ENCODE measurements around the gene LOXL3.
A peak's percentile ranks its signal among the peaks of the same experiment; 100 is the strongest.

Gene LOXL3

DNA sequence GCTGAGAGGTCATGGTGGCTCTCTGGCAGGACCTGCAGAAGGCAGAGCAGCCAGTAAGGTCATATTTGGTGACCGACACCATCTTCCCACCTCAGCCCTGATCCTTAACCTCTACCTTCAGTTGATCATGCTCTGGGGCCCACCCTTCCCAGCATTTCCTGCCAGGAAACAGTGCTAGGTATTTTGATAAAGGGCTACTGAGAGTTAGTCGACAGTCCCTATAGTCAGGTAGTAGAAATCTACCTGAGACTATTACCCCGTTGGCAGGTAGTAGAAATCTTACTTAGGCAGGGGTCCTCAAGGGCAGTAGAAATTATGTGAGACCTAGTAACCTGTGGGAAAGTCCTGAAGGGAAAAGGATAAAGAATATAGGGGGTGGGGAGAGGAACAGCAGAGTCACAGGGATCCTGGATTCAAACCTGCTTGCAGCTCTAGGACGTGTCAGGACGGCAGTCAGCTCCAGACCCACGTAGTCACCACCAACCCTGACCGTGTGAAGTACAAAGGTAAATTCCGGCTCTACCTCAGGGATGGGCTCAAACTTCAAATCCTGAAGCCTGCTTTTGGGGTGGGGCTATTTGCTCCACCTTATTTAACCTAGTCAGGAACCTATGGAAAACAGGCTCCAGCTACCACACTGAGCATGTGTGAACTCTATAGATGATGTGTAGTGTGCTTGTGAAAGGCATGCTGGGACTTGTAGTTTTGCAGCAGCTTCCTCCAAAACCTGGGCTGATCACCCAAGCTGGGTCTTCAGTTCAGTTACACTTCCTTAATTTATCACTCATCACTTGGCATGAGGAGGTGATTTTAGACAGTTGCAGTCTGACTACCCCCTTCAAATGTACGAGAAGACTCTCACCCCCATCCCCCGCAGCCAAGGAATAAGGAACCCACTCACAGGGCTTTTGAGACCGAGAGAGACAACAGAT is 27.8 kb downstream of the LOXL3 start, which contains the start of gene DQX1:
DQX1 (minus strand) TSS at position 515 of the 932 bp plus-strand sequence; CDS start at position 13, 502 bp downstream.
- no peak for DNase-seq

DNA sequence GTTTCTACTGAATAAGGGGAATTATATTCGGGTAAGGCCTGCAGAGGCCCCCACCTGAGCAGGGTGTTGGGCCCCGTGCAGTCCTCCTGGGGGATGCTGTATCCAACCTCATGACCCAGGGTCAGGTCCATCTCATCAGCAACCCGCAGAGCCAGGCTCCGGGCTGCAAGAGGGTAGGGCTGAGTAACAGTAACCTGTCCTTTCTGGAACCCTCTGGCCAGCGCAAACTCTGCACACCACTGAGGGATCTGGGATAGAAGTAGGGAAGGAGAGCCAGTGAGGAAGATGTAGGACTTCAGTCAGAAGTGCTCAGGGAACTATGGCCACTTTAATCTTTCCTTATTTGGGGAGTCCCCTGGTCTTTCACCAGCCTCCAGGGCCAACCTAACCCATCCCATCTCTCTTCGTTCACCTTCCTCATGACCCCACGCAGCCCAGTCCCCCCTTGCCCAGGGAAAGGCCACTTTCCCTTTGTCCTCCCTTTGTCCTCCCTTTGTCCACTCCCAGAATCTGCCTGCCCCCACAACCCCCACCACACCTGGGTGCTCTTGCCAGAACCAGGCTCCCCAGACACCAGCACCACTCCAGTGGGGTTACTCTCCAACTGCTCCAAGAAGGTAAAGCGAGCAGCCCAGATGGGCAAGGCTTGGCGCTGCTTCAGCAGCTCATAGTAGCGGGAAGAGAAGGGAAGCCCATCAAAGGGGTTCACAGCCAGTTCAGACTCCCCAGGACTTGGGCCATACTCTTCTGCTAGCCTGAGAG is 28.6 kb downstream of the LOXL3 start:
- no peak for DNase-seq

DNA sequence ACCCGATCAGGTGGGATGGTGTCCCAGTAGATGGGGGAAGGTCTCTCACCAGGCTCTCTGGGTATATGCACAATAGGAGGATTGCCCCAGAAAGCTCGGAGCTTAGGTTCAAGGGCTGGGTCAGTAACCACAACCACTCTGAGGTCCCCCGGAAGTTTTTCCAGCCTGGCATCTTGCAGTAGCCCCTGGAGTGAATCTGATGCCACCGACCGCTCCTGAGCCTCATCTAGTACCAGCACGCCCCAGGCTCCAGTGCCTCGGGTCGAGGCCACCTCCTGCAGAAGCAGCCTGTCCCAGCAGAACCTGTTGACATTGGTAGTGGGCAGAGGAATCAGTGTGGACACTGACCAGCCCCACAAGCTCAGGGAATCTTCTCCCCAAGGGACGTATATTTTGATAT is 29.7 kb downstream of the LOXL3 start:
- no peak for DNase-seq

DNA sequence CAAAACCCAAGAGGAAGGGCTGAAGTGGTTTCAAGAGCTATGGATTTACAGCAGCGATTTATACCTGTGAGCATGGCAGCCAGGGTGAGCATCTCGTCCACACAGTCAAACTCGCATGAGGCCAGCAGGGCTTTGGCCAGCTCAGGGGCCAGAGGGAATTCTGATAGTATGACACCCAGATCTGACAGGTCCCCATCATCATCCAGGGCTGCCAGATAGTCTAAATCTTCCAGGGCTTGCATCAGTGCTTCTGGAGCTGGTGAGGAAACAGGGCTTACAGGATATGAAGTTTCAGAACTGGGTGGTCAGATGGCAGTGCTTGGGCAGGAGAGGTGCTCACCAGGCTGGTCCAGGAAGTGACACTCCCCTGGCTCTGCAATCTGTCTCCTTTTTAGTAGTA is 31.2 kb downstream of the LOXL3 start:
- DNase-seq = no peak

DNA sequence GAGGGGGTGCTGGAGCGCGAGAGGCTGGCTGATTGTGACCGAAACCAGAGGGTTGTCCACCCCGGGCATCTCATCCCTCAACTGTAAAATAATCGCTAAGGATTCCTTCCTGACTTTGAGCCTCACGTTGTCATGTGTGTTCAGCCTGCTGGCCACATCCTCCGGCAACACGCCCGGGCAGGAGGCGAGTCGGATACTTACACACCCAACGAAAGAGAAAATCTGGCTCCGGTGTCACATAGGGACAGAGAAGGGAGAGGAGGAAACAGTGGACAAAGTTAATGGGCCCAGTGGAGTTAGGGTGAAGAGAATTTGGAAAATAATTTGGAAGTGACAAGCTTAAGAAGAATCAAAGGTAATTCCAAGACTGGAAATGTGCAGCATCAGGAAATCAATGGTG is 37.1 kb downstream of the LOXL3 start:
- DNase-seq = no peak

DNA sequence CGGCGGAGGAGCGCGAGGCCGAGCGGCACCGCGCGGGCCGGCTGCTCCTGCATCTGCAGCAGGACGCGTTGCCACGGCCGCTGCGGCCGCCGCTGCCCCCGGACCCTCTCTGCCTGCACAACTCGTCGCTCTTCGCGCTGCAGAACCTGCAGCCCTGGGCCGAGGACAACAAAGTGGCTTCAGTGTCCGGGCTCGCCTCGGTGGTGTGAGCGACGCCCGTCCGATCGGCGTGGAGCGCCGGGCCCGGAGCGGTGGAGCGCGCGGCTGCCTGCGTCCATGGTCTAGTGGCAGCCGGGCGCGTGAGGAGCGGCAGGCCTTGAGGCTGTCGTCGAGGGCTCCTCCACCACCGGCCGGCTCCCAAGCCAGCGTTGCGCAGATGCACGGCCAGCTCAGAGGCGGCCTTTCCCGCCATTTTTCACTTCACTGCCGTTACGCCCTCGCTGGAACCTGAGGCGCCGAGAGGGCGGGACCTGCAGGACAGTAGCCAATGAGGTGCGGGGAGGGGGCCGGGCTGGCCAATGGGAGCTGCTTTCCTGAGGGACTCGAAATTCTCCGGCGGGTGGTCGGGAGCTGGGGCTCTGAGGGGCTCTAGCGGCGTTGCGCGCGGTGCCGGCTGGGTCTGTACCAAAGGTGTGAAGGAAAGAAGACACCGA is 37.6 kb downstream of the LOXL3 start:
- peak; percentile 58 for DNase-seq

DNA sequence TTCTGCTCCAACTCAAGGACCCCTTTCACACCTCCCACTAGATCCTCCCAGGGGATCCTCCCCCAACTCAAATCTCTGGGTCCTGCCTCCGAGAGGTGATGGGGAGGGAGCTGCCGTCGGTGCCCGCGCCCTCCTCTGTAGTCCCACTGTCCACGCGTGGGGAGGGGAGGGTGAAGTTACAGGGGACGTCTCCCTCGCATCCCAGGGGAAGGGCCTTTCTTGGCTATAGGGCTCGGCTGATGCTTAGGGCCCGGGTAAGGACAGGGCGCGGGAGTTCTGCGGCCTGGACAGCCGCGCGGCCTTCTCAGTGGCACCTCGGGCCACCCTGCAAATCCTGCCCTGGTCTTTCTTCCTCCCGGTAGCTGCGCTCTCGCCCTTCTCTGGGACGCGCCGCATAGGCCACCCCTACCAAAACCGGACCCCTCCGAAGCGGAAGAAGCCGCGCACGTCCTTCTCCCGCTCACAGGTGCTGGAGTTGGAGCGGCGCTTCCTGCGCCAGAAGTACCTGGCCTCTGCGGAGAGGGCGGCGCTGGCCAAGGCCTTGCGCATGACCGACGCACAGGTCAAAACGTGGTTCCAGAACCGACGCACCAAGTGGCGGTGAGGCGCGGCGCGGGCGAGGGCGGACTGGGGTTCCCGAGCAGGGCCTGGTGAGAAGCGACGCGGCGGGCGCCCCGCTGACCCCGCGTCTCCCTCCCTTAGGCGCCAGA is 38.3 kb downstream of the LOXL3 start:
- no peak for DNase-seq

DNA sequence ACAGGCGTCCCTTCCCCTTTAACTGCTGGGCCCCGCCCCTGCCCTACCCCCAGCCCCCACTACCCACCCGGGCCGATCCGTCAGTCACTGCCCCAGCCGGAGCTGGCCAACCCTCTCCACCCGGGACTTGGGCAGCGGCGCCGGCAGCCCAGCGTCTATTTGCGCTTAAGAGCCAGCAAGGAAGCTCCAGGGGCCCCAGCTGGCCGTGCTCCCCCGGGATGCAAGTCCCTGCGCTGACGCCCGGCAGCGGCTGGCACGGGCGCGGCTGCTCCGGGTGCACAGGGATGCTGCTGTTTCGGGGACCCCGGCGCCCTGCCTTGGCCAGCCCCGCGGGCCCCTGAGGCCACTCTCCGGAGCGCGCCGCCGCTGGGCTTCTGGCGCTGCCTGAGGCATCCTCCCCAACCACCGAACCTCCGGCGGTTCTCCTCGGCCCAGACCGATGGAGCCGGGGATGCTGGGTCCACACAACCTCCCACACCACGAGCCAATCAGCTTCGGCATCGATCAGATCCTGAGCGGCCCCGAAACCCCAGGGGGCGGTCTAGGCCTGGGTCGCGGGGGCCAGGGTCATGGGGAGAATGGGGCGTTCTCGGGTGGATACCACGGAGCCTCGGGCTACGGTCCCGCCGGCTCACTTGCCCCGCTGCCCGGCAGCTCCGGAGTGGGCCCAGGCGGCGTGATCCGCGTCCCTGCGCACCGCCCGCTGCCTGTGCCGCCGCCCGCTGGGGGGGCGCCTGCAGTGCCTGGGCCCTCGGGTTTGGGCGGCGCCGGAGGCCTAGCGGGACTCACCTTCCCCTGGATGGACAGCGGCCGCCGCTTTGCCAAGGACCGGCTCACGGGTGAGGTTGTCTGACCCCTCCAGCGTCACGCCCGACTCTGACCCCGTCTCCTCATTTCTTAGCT is 39.1 kb downstream of the LOXL3 start, which contains the start of gene TLX2:
TLX2 (plus strand) TSS at position 83 of the 903 bp plus-strand sequence; CDS start at position 440, 357 bp downstream.
- DNase-seq = no peak

DNA sequence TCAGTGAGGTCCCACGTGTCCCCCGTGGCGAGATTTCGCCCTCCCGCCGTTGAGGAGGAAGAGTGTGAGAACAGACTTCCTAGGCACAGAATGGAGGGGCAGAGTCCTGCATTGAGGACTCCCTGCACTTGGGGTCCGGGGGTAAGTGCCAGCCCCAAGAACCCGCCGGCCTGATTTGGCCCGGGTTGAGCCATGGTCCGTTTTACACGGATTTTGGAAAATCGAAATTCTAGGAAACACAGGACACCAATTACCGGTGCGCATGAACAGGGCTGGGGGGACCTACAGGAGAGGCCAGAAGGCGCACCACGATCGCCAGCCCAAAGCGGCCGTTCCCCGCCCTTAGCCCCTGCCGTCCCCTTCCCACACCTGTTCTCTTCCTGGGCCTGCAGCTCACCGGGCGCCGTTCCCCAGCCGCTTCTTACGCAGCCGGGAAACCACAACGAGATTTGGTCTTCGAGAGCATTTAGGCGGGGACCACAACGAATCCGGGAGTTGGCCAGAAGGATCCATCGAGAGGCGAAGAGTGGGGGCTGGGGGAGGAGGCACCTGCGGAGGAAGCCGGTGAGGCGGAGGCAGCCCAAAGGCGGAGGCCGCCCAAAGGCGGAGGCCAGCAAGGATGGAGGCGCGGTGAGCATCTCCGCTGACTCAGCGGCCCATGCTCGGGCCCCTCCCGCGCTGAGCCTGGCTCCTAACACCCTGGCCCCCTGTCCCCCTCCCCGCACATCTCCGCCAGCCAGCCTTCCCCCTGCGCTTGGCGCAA is 40.0 kb downstream of the LOXL3 start:
- no peak for DNase-seq

DNA sequence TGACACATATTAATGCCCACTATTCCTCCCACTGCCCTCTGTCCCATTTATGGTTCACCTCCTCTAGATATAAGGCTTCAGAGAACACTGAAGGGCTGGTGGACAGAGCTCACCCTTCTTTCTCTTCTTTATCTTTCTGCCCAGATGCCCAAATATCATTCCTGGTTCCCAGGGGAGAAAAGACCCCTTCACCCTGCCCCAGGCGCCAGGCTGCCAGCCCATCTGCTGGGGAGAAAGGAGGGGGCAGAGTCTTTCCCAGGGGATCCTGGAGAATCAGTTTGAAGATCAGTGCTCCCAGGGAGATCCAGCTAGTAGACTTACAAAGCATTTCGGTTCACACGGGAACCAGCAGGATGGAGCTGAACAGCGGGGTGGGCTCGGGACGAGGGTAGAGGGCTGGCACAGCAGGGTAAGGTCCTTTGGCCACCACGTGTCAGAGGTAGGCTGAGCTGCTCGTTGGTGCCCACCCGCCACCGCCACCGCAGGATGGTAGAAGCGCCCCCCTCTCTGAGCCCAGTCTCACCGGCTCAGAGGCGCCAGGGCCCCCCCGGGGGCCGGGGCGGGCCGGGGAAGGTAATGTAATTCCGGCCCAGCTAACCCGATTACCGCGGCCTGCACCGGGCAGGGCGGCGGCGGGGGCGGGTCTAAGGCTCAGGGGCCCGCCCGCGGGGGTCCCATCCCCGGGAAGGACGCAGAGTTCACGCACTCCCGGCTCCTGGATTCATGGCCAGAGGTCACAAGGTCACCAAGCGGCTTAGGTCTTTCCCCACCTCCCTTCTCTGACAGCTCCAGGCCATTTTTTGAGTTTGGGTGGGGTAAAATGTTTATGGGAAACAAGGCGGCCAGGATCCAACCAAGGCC is 40.8 kb downstream of the LOXL3 start:
- no peak for DNase-seq

DNA sequence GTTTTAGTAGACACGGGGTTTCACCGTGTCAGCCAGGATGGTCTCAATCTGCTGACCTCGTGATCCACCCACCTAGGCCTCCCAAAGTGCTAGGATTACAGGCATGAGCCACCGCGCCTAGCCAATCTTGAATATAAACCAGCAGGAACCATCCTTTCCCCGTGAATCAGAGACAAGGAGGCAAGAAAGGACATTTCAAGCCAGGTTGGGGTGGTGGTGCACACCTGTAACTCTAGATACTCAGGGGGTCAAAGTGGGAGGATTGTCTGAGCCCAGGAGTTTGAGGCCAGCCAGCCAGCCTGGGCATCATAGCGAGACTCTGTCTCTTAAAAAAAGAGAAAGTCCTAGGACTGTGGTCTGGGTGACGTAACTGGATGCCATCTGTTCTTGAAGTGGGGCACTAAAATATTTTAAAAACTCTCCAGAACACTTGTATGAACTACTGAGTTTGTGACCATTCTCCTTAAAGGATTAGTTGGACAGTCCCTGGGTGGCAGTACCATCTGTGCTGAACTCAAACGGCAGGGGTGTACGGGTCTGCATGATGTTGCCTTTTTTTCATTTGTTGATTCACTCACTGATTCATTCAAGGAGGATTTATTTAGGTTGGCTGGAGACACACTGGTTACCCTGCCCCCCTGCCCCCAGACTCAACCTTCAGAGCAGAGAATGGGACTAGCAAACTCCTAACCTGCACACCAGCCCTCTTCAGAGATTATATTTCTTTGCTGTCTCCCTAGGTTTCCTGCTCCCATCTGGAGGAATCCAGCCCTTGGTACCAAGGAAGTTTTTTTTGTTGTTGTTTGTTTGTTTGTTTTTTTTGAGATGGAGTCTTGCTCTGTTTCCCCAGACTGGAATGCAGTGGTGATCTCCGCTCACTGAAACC is 42.4 kb downstream of the LOXL3 start:
- no peak for DNase-seq

DNA sequence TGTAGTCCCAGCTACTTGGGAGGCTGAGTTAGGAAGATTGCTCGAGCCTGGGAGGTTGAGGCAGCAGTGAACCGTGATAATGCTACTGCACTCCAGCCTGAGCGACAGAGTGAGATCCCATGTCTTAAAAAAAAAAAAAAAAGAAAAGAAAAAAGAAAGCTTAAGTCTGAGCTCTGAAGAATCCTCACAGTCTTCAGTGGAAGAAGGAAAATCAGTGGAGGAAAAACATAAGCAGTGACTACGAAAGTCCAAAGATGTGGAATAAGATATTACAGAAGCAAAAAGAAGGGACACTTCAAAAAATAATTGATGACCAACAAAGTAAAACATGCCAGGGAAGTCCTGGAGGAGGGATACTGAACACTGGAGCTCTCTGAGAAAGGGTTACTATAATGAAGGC is 43.5 kb downstream of the LOXL3 start:
- DNase-seq = no peak

DNA sequence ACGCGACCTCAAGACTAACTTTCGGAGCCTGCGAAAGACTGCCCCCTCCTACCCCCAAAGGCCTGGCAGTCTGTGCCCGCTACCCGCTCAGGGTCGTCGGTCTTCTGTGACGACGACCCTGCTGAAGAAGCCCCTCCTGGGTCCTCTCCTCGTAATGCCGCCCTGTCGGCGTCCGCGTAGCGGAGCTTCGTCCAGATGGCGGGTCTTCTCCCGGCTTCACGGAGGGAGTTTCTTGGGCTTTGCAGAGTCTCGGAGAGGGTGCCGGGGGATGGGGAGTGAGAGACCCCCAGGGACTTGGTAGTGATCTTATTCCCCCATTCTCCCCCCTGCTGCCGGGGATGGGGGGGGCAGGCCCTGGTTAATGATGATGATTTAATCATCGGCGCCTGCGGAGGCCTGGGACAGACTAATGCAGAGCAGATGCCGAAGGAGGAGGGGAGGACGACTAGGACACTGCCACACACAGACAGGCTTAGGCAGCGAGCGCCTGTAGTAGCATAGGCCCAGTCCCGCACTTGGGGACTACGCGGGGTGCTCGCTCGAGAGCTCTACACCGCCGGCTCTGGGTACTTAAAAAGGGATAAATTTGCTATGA is 45.7 kb downstream of the LOXL3 start:
- DNase-seq = no peak

DNA sequence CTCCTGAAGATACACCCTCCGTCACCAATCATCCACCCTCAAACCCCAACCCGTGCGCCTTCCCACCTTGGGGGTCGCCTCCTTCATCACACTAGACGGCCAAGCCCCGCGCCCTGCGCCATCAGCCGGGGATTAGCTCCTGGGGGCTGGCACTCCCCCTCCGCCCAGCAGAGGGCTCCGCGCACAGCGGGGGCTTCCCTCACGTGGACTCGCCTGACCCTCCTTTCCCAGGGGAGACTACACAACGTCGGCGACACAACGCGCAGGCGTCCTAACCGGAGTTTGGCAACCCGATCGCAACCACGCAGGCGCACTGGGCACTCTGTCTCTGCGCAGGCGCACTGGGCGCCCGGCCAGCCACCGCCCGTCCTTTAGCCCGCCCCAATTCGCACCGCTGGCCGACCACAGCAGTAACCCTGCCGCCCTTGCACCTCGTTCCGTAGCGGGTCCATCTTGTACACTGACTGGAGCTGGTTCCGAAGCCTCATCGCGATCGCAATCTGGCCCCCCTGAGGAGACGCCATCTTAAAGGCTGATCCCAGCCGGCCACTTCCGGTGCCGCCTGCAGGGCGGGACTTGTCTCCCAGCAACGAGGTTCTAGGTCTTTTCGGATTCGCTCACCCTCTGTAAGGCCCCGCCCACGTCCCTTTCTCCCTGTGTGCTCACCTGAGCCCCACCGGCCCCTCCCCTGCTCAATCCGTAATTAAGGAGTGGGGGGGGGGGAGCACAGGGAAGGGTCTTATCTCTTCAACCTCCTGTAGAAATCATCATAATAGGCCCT is 46.4 kb downstream of the LOXL3 start, which contains the start of gene PCGF1:
PCGF1 (minus strand) TSS at position 551 of the 781 bp plus-strand sequence; CDS start at position 524, 27 bp downstream.
- DNase-seq = peak; percentile 98

DNA sequence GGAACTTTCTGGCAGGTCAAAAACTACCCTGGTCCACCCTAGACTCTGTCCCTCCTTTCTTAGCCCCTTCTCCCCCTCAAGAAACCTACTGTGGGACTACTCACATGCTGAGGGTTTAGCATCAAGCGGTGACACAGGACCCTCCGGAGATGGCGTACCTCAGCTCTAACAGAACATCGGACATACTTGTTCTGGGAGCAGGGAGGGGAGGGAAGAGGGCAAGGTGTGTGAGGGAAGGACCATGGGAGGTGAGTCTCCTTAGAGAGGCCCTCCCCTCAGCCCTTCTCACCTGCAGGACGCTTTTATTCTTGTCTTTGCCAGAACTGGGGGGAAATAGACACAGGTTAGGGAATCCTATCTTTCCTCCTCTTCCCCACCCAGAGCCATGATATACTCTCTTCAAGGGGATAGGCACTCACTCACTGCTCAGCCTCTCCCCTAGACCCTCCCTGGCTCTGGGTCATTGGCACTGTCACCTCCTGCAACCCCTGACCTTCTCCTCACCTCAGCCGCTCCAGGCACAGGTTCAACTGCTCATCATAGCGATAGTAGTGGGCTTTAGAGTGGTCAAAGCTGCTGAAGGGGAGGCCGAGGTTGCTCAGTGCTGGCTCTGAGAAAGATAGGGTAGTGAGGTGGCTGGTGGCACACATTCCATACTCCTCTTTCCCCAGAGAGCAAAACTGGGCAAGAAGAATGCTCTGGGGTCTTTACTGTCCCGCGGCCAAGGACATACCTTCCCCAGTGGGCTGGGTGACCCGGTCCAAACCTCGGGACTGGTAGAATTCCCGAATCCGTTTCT is 48.1 kb downstream of the LOXL3 start:
- DNase-seq = no peak

DNA sequence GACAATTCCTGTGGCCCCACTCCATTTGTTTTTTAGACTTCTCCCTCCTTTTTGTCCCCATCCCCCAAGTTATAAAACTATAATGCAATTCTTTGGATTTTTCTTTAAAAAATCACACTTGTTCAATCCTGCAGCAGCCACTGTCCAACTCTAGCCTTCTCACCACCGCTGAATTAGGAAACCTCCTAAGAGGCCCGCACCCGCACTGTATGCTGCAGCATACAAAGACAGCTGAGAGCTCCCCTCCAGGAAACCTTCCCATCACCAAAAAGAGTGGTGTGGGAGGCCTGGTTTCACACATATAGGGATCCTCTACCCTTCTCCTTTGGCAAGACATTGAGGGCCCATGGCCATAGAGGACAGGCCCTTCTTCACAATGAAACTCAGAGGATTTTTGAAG is 49.2 kb downstream of the LOXL3 start:
- no peak for DNase-seq
